ENCODE data around the gene NOBOX. TPM values are rescaled to one million over a fixed set of nuclear protein-coding genes. Genes with fewer than 3 reads are reported as not detected.

Gene NOBOX
- total RNA-seq, 1 donor from 2014 or later, result not detected

DNA sequence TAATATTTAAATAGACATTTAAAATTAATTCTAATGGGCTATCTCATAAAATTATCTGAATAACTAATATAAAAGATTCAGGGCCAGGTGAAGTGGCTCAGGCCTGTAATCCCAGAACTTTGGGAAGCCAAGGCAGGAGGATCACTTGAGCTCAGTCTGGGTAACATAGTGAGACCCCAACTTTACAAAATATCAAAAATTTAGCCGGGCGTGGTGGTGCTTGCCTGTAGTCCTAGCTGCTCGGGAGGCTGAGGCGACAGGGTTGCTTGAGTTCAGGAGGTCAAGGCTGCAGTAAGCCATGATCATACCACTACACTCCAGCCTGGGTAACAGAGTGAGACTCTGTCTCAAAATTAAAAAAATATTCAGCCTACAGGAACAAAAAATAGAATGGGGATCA, 12.5 kb downstream of the NOBOX start:
- Histone ChIP-seq H3K4me3 (ENCODE audit: low read depth, low read length) (no peak overlapping the region), H3K27me3 (ENCODE audit: control insufficient read depth, insufficient read depth, low read length) (no peaks in the 10 kb centered on the region), H3K36me3 (ENCODE audit: control insufficient read depth, insufficient read depth, low read length) (no peaks in the 10 kb centered on the region)
- TF ChIP-seq, protein P1, sequence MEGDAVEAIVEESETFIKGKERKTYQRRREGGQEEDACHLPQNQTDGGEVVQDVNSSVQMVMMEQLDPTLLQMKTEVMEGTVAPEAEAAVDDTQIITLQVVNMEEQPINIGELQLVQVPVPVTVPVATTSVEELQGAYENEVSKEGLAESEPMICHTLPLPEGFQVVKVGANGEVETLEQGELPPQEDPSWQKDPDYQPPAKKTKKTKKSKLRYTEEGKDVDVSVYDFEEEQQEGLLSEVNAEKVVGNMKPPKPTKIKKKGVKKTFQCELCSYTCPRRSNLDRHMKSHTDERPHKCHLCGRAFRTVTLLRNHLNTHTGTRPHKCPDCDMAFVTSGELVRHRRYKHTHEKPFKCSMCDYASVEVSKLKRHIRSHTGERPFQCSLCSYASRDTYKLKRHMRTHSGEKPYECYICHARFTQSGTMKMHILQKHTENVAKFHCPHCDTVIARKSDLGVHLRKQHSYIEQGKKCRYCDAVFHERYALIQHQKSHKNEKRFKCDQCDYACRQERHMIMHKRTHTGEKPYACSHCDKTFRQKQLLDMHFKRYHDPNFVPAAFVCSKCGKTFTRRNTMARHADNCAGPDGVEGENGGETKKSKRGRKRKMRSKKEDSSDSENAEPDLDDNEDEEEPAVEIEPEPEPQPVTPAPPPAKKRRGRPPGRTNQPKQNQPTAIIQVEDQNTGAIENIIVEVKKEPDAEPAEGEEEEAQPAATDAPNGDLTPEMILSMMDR (IDR thresholded peaks at IDR 0.05; ENCODE audit: insufficient read depth, low read length, poor library complexity, severe bottlenecking), result no peak
- no peak for DNase-seq (ENCODE audit: low read depth)

GRCh38 chr7:144390481-144390880, 13.0 kb downstream of the NOBOX start:
- no peak for DNase-seq (ENCODE audit: low read depth)
- TF ChIP-seq, protein P1 (IDR thresholded peaks at IDR 0.05; ENCODE audit: insufficient read depth, low read length, poor library complexity, severe bottlenecking), result no peak
- Histone ChIP-seq H3K4me3 (ENCODE audit: low read depth, low read length) (no peak overlapping the region), H3K36me3 (ENCODE audit: control insufficient read depth, insufficient read depth, low read length) (no peaks in the 10 kb centered on the region), H3K27me3 (ENCODE audit: control insufficient read depth, insufficient read depth, low read length) (no peaks in the 10 kb centered on the region)

DNA sequence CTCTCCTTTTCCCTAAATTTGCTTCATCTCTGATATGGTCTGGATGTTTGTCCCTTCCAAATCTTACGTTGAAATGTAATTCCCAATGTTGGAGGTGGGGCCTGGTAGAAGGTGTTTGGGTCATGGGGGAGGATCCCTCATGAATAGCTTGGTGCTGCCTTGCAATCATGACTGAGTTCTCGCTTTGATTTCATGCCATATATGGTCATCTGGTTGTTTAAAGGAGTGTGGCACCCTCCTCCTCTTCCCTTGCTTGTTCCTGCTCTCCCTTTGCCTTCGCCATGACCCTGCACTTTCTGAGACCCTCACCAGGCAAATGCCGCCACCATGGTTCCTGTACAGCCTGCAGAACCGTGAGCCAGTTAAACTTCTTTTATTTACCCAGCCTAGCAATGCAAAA, 14.5 kb downstream of the NOBOX start:
- TF ChIP-seq, protein P1 (IDR thresholded peaks at IDR 0.05; ENCODE audit: insufficient read depth, low read length, poor library complexity, severe bottlenecking), result no peak

GRCh38 chr7:144386741-144387140, 16.8 kb downstream of the NOBOX start:
- TF ChIP-seq, protein P1 (IDR thresholded peaks at IDR 0.05; ENCODE audit: insufficient read depth, low read length, poor library complexity, severe bottlenecking), result no peak
- H3K36me3 ChIP-seq (ENCODE audit: control insufficient read depth, insufficient read depth, low read length), result no peaks in the 10 kb centered on the region
- H3K27me3 ChIP-seq (ENCODE audit: control insufficient read depth, insufficient read depth, low read length), result no peaks in the 10 kb centered on the region
- H3K4me3 ChIP-seq (ENCODE audit: low read depth, low read length), result no peak overlapping the region
- DNase-seq (ENCODE audit: low read depth), result no peak

More for the DNA sequence above, 14.5 kb downstream of the NOBOX start:
- H3K36me3 ChIP-seq (ENCODE audit: control insufficient read depth, insufficient read depth, low read length), result no peaks in the 10 kb centered on the region
- no peaks in the 10 kb centered on the region for H3K27me3 ChIP-seq (ENCODE audit: control insufficient read depth, insufficient read depth, low read length)
- H3K4me3 ChIP-seq (ENCODE audit: low read depth, low read length), result no peak overlapping the region
- DNase-seq (ENCODE audit: low read depth), result no peak

DNA sequence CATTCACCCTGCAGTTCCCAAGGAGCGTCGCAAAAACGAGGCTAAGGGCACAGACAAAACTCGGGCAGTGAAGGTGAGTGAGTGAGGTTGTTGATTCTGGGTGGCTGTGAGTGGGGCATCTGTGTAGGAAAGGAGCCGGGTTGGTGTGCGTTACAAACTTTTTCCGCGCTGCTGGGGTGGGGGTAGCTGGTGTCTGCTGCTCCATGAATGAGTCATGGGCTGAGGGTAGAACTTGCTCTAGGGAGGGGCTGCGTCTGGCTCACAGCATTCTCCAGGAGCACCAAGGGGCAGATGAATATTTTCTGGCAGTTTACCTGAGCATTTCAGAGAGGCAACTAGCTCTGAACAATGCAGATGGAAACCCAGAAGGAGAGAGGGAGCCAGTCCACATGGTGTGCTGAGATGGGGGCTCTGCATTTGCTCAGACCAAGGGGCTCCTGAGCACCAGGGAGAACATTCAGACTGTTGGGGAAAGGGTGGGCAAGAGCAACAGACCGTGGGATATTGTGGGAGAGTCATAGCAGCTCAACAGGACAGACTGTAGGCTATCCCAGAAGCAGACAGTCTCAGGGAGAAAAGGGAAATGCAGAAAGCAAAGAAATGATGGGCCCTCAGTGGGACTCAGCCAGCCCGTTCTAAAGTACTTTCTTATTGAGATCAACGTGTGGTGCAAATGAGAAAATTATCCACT, 18.8 kb downstream of the NOBOX start:
- DNase-seq (ENCODE audit: low read depth), result peak; percentile 70

More for the DNA sequence above, 18.8 kb downstream of the NOBOX start:
- TF ChIP-seq, protein P1 (IDR thresholded peaks at IDR 0.05; ENCODE audit: insufficient read depth, low read length, poor library complexity, severe bottlenecking), result no peak
- Histone ChIP-seq H3K4me3 (ENCODE audit: low read depth, low read length) (no peak overlapping the region), H3K27me3 (ENCODE audit: control insufficient read depth, insufficient read depth, low read length) (no peaks in the 10 kb centered on the region), H3K36me3 (ENCODE audit: control insufficient read depth, insufficient read depth, low read length) (no peaks in the 10 kb centered on the region)
